GM19372 (cell line): ENCODE measurements around the gene SPHKAP.
"Not testable (repeated sequence)": the region's sequence is repeated elsewhere in the genome, so short reads cannot be mapped to it uniquely, and the experiment has no call there.

Experiments used
- ATAC-seq: cut with Tn5 transposase; IDR thresholded peaks from one replicate; pipeline ENCODE4 v1.9.1; 2021; ENCODE audit warnings: mild to moderate bottlenecking, low read depth, moderate library complexity; ENCODE audit not compliant: unreplicated experiment

SPHKAP gene

GRCh38 chr2:228102949-228103348 is 78.5 kb downstream of the SPHKAP start:
- no peak for ATAC-seq

- ATAC-seq: no peak
Measured at GRCh38 chr2:228094377-228094921, 87.0 kb downstream of the SPHKAP start.

- ATAC-seq: no peak
Measured at GRCh38 chr2:228092056-228092455, 89.4 kb downstream of the SPHKAP start.

GRCh38 chr2:228086561-228086960 is 94.9 kb downstream of the SPHKAP start:
- no peak for ATAC-seq

GRCh38 chr2:228084717-228085116 is 96.8 kb downstream of the SPHKAP start:
- ATAC-seq: no peak

- no peak for ATAC-seq
Measured at GRCh38 chr2:228083131-228083530, 98.4 kb downstream of the SPHKAP start.

GRCh38 chr2:228082571-228082970 is 98.9 kb downstream of the SPHKAP start:
- ATAC-seq: no peak

- no peak for ATAC-seq
Measured at GRCh38 chr2:228079194-228079593, 102.3 kb downstream of the SPHKAP start.

GRCh38 chr2:228076695-228077094 is 104.8 kb downstream of the SPHKAP start:
- ATAC-seq: not testable (repeated sequence)

- no peak for ATAC-seq
Measured at GRCh38 chr2:228072669-228073068, 108.8 kb downstream of the SPHKAP start.

GRCh38 chr2:228067309-228067708 is 114.2 kb downstream of the SPHKAP start:
- no peak for ATAC-seq

GRCh38 chr2:228066126-228066798 is 115.2 kb downstream of the SPHKAP start:
- ATAC-seq: no peak

- no peak for ATAC-seq
Measured at GRCh38 chr2:228065686-228066085, 115.8 kb downstream of the SPHKAP start.

GRCh38 chr2:228064796-228065315 is 116.6 kb downstream of the SPHKAP start:
- no peak for ATAC-seq

- ATAC-seq: no peak
Measured at GRCh38 chr2:228064024-228064423, 117.5 kb downstream of the SPHKAP start.

GRCh38 chr2:228063558-228063957 is 117.9 kb downstream of the SPHKAP start:
- no peak for ATAC-seq

GRCh38 chr2:228059735-228060134 is 121.8 kb downstream of the SPHKAP start:
- no peak for ATAC-seq

GRCh38 chr2:228056293-228057097 is 125.0 kb downstream of the SPHKAP start:
- ATAC-seq: no peak

GRCh38 chr2:228048838-228049490 is 132.5 kb downstream of the SPHKAP start:
- ATAC-seq: no peak

GRCh38 chr2:228040995-228041394 is 140.5 kb downstream of the SPHKAP start:
- ATAC-seq: no peak
